ENCODE measurements around the gene YEATS2. TPM values are rescaled to one million over a fixed set of nuclear protein-coding genes. Genes with fewer than 3 reads are reported as not detected.
"Not testable (repeated sequence)": the region's sequence is repeated elsewhere in the genome, so short reads cannot be mapped to it uniquely, and the experiment has no call there.

YEATS2 gene
- total RNA-seq, 6 experiments from 2014 or later, result 19.0 to 24.6 (median 20.7) TPM

DNA sequence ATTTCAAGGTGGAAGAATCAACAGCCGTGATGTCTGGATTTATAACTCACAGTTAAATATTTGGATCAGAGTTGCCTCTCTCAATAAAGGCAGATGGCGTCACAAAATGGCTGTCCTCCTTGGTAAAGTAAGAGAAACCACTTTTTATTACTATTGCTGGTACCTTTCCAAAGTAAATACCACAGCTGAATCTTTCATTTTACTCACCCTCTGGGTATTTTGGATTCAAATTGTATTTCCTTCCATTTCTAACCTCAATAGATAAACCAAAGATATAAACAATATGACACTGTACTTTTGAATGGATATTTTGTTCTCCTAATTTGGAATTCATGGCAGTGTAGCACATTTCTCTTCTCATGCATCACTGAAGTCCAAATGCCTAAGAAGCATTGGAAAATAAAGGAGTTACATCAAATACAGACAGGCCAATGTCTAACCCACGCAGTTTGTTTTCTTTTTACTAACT is 32.6 kb upstream of the YEATS2 start:
- Mint-ChIP-seq H3K9me3 (no peaks in the 10 kb centered on the region), H3K36me3 (ENCODE audit: low read depth) (no peaks in the 10 kb centered on the region; the same call in 1 of the 2 replicates), H3K4me1 (ENCODE audit: low read depth) (peaks cover 20% of the 10 kb centered on the region), H3K27me3 (ENCODE audit: insufficient read depth) (no peaks in the 10 kb centered on the region), H3K27ac (peak overlapping the region; percentile 75), H3K4me3 (peak overlapping the region; percentile 53; the same call in 1 of the 2 replicates)
- peak; percentile 89 for DNase-seq
- TF ChIP-seq, protein P1, sequence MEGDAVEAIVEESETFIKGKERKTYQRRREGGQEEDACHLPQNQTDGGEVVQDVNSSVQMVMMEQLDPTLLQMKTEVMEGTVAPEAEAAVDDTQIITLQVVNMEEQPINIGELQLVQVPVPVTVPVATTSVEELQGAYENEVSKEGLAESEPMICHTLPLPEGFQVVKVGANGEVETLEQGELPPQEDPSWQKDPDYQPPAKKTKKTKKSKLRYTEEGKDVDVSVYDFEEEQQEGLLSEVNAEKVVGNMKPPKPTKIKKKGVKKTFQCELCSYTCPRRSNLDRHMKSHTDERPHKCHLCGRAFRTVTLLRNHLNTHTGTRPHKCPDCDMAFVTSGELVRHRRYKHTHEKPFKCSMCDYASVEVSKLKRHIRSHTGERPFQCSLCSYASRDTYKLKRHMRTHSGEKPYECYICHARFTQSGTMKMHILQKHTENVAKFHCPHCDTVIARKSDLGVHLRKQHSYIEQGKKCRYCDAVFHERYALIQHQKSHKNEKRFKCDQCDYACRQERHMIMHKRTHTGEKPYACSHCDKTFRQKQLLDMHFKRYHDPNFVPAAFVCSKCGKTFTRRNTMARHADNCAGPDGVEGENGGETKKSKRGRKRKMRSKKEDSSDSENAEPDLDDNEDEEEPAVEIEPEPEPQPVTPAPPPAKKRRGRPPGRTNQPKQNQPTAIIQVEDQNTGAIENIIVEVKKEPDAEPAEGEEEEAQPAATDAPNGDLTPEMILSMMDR (IDR thresholded peaks at IDR 0.05), result no peak

- Mint-ChIP-seq H3K27me3 (ENCODE audit: insufficient read depth) (no peaks in the 10 kb centered on the region), H3K9me3 (no peaks in the 10 kb centered on the region), H3K4me1 (ENCODE audit: low read depth) (no peaks in the 10 kb centered on the region), H3K4me3 (no peak overlapping the region), H3K36me3 (ENCODE audit: low read depth) (no peaks in the 10 kb centered on the region), H3K27ac (no peak overlapping the region)
- no peak for DNase-seq
- TF ChIP-seq, protein P1 (IDR thresholded peaks at IDR 0.05), result no peak
Observed at GRCh38 chr3:183680061-183680460, 17.5 kb upstream of the YEATS2 start.

GRCh38 chr3:183687705-183688104 is 9.9 kb upstream of the YEATS2 start:
- DNase-seq, result no peak
- no peaks in the 10 kb centered on the region for H3K27me3 Mint-ChIP-seq (ENCODE audit: insufficient read depth)
- H3K4me1 Mint-ChIP-seq (ENCODE audit: low read depth), result no peaks in the 10 kb centered on the region
- H3K9me3 Mint-ChIP-seq, result no peaks in the 10 kb centered on the region
- TF ChIP-seq, protein P1 (IDR thresholded peaks at IDR 0.05), result no peak
- H3K27ac Mint-ChIP-seq, result no peak overlapping the region
- H3K36me3 Mint-ChIP-seq (ENCODE audit: low read depth), result no peaks in the 10 kb centered on the region
- no peak overlapping the region for H3K4me3 Mint-ChIP-seq

- Mint-ChIP-seq H3K27ac (no peak overlapping the region), H3K4me1 (ENCODE audit: low read depth) (peaks cover under 1% of the 10 kb centered on the region; the same call in 1 of the 2 replicates), H3K4me3 (no peak overlapping the region), H3K9me3 (no peaks in the 10 kb centered on the region), H3K27me3 (ENCODE audit: insufficient read depth) (no peaks in the 10 kb centered on the region), H3K36me3 (ENCODE audit: low read depth) (no peaks in the 10 kb centered on the region)
- TF ChIP-seq, protein P1 (IDR thresholded peaks at IDR 0.05), result no peak
- no peak for DNase-seq
Observed at GRCh38 chr3:183688874-183689273, 8.7 kb upstream of the YEATS2 start.

GRCh38 chr3:183689621-183690020 is 8.0 kb upstream of the YEATS2 start:
- H3K27ac Mint-ChIP-seq; DNase-seq; H3K27me3 Mint-ChIP-seq (ENCODE audit: insufficient read depth); H3K4me3 Mint-ChIP-seq; H3K9me3 Mint-ChIP-seq; H3K4me1 Mint-ChIP-seq (ENCODE audit: low read depth); H3K36me3 Mint-ChIP-seq (ENCODE audit: low read depth): not testable (repeated sequence)

DNA sequence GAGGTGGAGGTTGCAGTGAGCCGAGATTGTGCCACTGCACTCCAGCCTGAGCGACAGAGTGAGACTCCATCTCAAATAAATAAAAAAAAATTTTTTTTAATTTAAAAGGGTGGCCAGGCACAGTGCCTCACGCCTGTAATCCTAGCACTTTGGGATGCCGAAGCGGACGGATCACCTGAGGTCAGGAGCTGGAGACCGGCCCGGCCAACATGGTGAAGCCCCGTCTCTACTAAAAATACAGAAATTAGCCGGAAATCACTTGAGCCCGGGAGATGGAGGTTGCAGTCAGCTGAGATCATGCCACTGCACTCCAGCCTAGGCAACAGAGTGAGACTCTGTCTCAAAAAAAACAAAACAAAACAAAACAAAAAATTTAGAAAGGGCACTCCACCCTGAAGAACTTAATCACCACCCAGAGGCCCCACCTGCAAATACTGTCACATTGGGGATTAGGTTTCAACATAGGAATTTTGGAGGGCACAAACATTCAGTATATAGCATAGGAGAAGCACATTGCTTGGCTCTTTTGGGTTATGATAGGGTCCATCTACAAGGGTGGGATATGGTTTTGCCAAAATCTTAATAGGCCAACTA is 7.1 kb upstream of the YEATS2 start:
- H3K9me3 Mint-ChIP-seq, result no peaks in the 10 kb centered on the region
- no peaks in the 10 kb centered on the region for H3K36me3 Mint-ChIP-seq (ENCODE audit: low read depth)
- H3K4me1 Mint-ChIP-seq (ENCODE audit: low read depth), result peaks cover 7% of the 10 kb centered on the region
- H3K4me3 Mint-ChIP-seq, result no peak overlapping the region
- no peak for DNase-seq
- no peaks in the 10 kb centered on the region for H3K27me3 Mint-ChIP-seq (ENCODE audit: insufficient read depth)
- TF ChIP-seq, protein P1 (IDR thresholded peaks at IDR 0.05), result no peak
- no peak overlapping the region for H3K27ac Mint-ChIP-seq

Data from HFFc6 (cell line).